Measurements from ENCODE around the gene PPP1R2. TPM values are rescaled to one million over a fixed set of nuclear protein-coding genes. Genes with fewer than 3 reads are reported as not detected.
"Not testable (repeated sequence)": the region's sequence is repeated elsewhere in the genome, so short reads cannot be mapped to it uniquely, and the experiment has no call there.

PPP1R2 gene
- total RNA-seq, 2 donors from 2014 or later: 37.4 to 55.8 TPM

GRCh38 chr3:195531683-195532082 lies 11.4 kb downstream of the PPP1R2 start:
- no peak for DNase-seq
- Histone ChIP-seq H3K4me3 (no peak overlapping the region), H3K4me1 (no peaks in the 10 kb centered on the region), H3K27me3 (no peaks in the 10 kb centered on the region), H3K9me3 (no peaks in the 10 kb centered on the region), H3K9ac (ENCODE audit: low read depth in 2 of 2, low read length in 2 of 2) (no peak overlapping the region), H3K27ac (no peak overlapping the region), H3K36me3 (no peaks in the 10 kb centered on the region)
- intact Hi-C loops (cut with DNase I): no loop called here
- TF ChIP-seq CTCF (IDR thresholded peaks at IDR 0.05): no peak

- Histone ChIP-seq H3K9ac (ENCODE audit: low read depth in 2 of 2, low read length in 2 of 2) (no peak overlapping the region), H3K4me1 (no peaks in the 10 kb centered on the region), H3K27ac (no peak overlapping the region), H3K27me3 (no peaks in the 10 kb centered on the region), H3K36me3 (no peaks in the 10 kb centered on the region), H3K4me3 (no peak overlapping the region), H3K9me3 (no peaks in the 10 kb centered on the region)
- TF ChIP-seq CTCF (IDR thresholded peaks at IDR 0.05): no peak
- no peak for DNase-seq
- intact Hi-C loops (cut with DNase I): no loop called here
Observed at GRCh38 chr3:195526492-195526891, 16.6 kb downstream of the PPP1R2 start.

GRCh38 chr3:195524171-195524896 lies 18.8 kb downstream of the PPP1R2 start:
- Histone ChIP-seq H3K27ac (no peak overlapping the region), H3K4me3 (no peak overlapping the region), H3K9me3 (no peaks in the 10 kb centered on the region), H3K4me1 (no peaks in the 10 kb centered on the region), H3K27me3 (no peaks in the 10 kb centered on the region), H3K9ac (ENCODE audit: low read depth in 2 of 2, low read length in 2 of 2) (no peak overlapping the region), H3K36me3 (no peaks in the 10 kb centered on the region)
- DNase-seq: no peak
- no peak for TF ChIP-seq CTCF (IDR thresholded peaks at IDR 0.05)
- intact Hi-C loops (cut with DNase I): no loop called here

- intact Hi-C loops (cut with DNase I): loop anchor here (1.0 kb wide), 1 partner anchor 251 kb away; the partner anchor contains the start of gene XXYLT1
- H3K4me1 ChIP-seq: no peaks in the 10 kb centered on the region
Observed at GRCh38 chr3:195522254-195523023, 20.7 kb downstream of the PPP1R2 start.

GRCh38 chr3:195517030-195517429 lies 26.1 kb downstream of the PPP1R2 start:
- DNase-seq: no peak
- intact Hi-C loops (cut with DNase I): no loop called here
- no peaks in the 10 kb centered on the region for H3K27me3 ChIP-seq
- H3K36me3 ChIP-seq: no peaks in the 10 kb centered on the region
- no peaks in the 10 kb centered on the region for H3K9me3 ChIP-seq
- H3K9ac ChIP-seq (ENCODE audit: low read depth in 2 of 2, low read length in 2 of 2): no peak overlapping the region
- no peak overlapping the region for H3K4me3 ChIP-seq
- no peaks in the 10 kb centered on the region for H3K4me1 ChIP-seq
- H3K27ac ChIP-seq: no peak overlapping the region
- no peak for TF ChIP-seq CTCF (IDR thresholded peaks at IDR 0.05)

More at GRCh38 chr3:195522254-195523023, 20.7 kb downstream of the PPP1R2 start:
- H3K9ac ChIP-seq (ENCODE audit: low read depth in 2 of 2, low read length in 2 of 2): no peak overlapping the region
- H3K36me3 ChIP-seq: no peaks in the 10 kb centered on the region
- H3K27me3 ChIP-seq: no peaks in the 10 kb centered on the region
- no peaks in the 10 kb centered on the region for H3K9me3 ChIP-seq
- H3K27ac ChIP-seq: no peak overlapping the region
- TF ChIP-seq CTCF (IDR thresholded peaks at IDR 0.05): peak; percentile 79
- no peak overlapping the region for H3K4me3 ChIP-seq
- peak; percentile 26 for DNase-seq

- H3K27me3 ChIP-seq; DNase-seq; H3K27ac ChIP-seq; H3K9me3 ChIP-seq; H3K9ac ChIP-seq (ENCODE audit: low read depth in 2 of 2, low read length in 2 of 2); H3K4me1 ChIP-seq; intact Hi-C loops (cut with DNase I); H3K4me3 ChIP-seq; H3K36me3 ChIP-seq: not testable (repeated sequence)
Observed at GRCh38 chr3:195514610-195515235, 28.4 kb downstream of the PPP1R2 start.

Data from colonic mucosa (tissue), 4 donors.